Astrocyte (in vitro differentiated cells and primary cell): ENCODE data around the gene CABLES1. TPM values are rescaled to one million over a fixed set of nuclear protein-coding genes. Genes with fewer than 3 reads are reported as not detected.

Experiments
- DNase-seq: peaks from one replicate; pipeline ENCODE4 v3.0.0-alpha.2; 2010; ENCODE audit warnings: low read depth
- FAIRE-seq: peaks from 2 replicates; lab custom pipeline; 2011; peaks lifted over from hg19 to GRCh38; lab: Jason Lieb, UNC
- H2AFZ ChIP-seq: 2 replicates; pipeline ENCODE4 v1.6.0; 2012; ENCODE audit warnings: low read depth, low read length, inconsistent platforms
- H3K27ac ChIP-seq: 2 replicates; pipeline ENCODE4 v1.5.1; 2011; ENCODE audit warnings: low read depth, low read length, inconsistent platforms
- H3K27me3 ChIP-seq: 2 replicates; pipeline ENCODE4 v1.6.0; 2011; ENCODE audit warnings: low read length, inconsistent platforms; ENCODE audit not compliant: insufficient read depth
- H3K36me3 ChIP-seq: 2 replicates; pipeline ENCODE4 v1.5.1; 2011; ENCODE audit warnings: low read length, inconsistent platforms; ENCODE audit not compliant: insufficient read depth
- H3K4me1 ChIP-seq: 2 replicates; pipeline ENCODE4 v1.5.1; 2011; ENCODE audit warnings: low read length, inconsistent platforms; ENCODE audit not compliant: insufficient read depth
- H3K4me2 ChIP-seq: 2 replicates; pipeline ENCODE4 v1.6.0; 2012; ENCODE audit warnings: low read length, inconsistent platforms
- H3K4me3 ChIP-seq: 2 replicates; pipeline ENCODE4 v1.5.1; 2011; ENCODE audit warnings: low read depth, mild to moderate bottlenecking, low read length, inconsistent platforms; ENCODE audit not compliant: insufficient read depth
- H3K79me2 ChIP-seq: 2 replicates; pipeline ENCODE4 v1.6.0; 2012; ENCODE audit warnings: mild to moderate bottlenecking, low read length, inconsistent platforms; ENCODE audit not compliant: insufficient read depth
- H3K9ac ChIP-seq: 2 replicates; pipeline ENCODE4 v1.6.0; 2012; ENCODE audit warnings: mild to moderate bottlenecking, low read length, inconsistent platforms
- H3K9me3 ChIP-seq: 2 replicates; pipeline ENCODE4 v1.5.1; 2012; ENCODE audit warnings: low read depth, mild to moderate bottlenecking, low read length, inconsistent platforms; ENCODE audit not compliant: insufficient read depth
- H4K20me1 ChIP-seq: 2 replicates; pipeline ENCODE4 v1.6.0; 2012; ENCODE audit warnings: low read length, inconsistent platforms; ENCODE audit not compliant: insufficient read depth
- H3K27ac Mint-ChIP-seq: one replicate; pipeline ENCODE4 v1.8.0; 2021; ENCODE audit warnings: mild to moderate bottlenecking, mixed read lengths; ENCODE audit not compliant: unreplicated experiment
- H3K27me3 Mint-ChIP-seq: one replicate; pipeline ENCODE4 v1.8.0; 2021; ENCODE audit warnings: low read depth, mixed read lengths; ENCODE audit not compliant: unreplicated experiment
- H3K36me3 Mint-ChIP-seq: one replicate; pipeline ENCODE4 v1.8.0; 2021; ENCODE audit warnings: low read depth, mixed read lengths; ENCODE audit not compliant: unreplicated experiment
- H3K4me1 Mint-ChIP-seq: one replicate; pipeline ENCODE4 v1.8.0; 2021; ENCODE audit warnings: low read depth, mixed read lengths; ENCODE audit not compliant: unreplicated experiment
- H3K4me3 Mint-ChIP-seq: one replicate; pipeline ENCODE4 v1.8.0; 2021; ENCODE audit warnings: mild to moderate bottlenecking, moderate library complexity, mixed read lengths; ENCODE audit not compliant: unreplicated experiment
- H3K9me3 Mint-ChIP-seq: one replicate; pipeline ENCODE4 v1.8.0; 2021; ENCODE audit warnings: mild to moderate bottlenecking, mixed read lengths; ENCODE audit not compliant: unreplicated experiment
- CTCF ChIP-seq: IDR thresholded peaks from 2 replicates; pipeline ENCODE4 v1.5.1; 2011; ENCODE audit warnings: low read depth, mild to moderate bottlenecking, inconsistent platforms, low read length, moderate library complexity; ENCODE audit not compliant: insufficient read depth
- EZH2 ChIP-seq: IDR thresholded peaks from 2 replicates; pipeline ENCODE4 v1.6.1; 2012; ENCODE audit warnings: mild to moderate bottlenecking, low read length, inconsistent platforms; ENCODE audit not compliant: insufficient read depth
- total RNA-seq: library from RNA; stranded (reverse); gene quantifications from 2 replicates; pipeline ENCODE4 v1.2.1, GENCODE V29; 2021

The CABLES1 gene
- total RNA-seq, 1 donor from 2014 or later = 14.5 TPM

DNA sequence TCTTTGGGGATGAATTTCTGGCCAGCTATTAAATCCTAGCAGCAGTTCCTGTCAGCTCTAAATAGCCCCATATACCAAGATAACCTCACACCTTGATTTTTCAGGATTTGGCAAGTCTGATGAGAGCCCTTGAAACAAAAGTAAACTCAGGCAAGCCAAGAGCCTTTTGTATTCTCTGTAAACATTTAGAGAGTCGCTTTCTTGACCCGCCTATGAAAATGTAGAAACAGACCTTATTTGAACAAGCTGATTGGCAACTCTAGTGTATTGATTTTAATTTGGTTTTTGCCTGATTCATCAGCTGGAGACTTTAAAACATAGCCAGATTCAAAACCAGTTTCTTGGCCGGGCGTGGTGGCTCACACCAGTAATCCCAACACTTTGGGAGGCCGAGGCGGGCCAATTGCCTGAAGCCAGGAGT lies 43.4 kb downstream of the CABLES1 start:
- Mint-ChIP-seq H3K27me3 (no peaks in the 10 kb centered on the region), H3K9me3 (no peaks in the 10 kb centered on the region), H3K4me1 (peaks cover 20% of the 10 kb centered on the region), H3K36me3 (peaks cover 4% of the 10 kb centered on the region), H3K4me3 (no peak overlapping the region), H3K27ac (no peak overlapping the region)
- Histone ChIP-seq H3K36me3 (no peaks in the 10 kb centered on the region), H3K4me1 (peaks cover 12% of the 10 kb centered on the region), H3K27me3 (no peaks in the 10 kb centered on the region), H3K27ac (no peak overlapping the region), H3K9ac (no peak overlapping the region), H3K4me3 (no peak overlapping the region), H3K4me2 (no peak overlapping the region), H2AFZ (no peak overlapping the region), H3K9me3 (no peaks in the 10 kb centered on the region), H4K20me1 (no peaks in the 10 kb centered on the region), H3K79me2 (peaks cover 12% of the 10 kb centered on the region)
- DNase-seq (no peak), FAIRE-seq (no peak)
- TF ChIP-seq EZH2 (no peak), CTCF (no peak)

DNA sequence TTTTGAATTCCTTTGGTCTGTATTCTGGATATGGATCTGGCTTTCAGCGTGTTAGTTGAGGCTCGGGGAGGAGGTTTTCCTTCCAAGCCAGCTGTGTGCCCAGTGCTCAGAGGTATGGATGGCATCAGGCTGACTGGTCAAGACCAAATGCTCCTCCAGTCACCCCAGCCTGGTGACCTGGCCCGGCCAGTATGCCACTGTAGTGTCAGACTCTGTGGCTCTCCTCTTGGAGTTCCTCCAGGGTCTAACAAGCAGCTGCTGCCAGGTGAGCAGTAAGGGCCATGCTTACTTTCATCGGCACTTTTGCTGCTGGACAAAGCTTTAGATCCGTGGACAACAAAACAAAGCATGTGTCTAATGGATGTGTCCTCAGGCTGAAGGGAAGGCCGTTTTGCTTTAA lies 44.1 kb downstream of the CABLES1 start:
- no peak overlapping the region for H2AFZ ChIP-seq
- H4K20me1 ChIP-seq = no peaks in the 10 kb centered on the region
- Mint-ChIP-seq H3K27ac (no peak overlapping the region), H3K4me1 (peaks cover 21% of the 10 kb centered on the region), H3K36me3 (peaks cover 4% of the 10 kb centered on the region), H3K9me3 (no peaks in the 10 kb centered on the region), H3K27me3 (no peaks in the 10 kb centered on the region), H3K4me3 (no peak overlapping the region)
- no peak overlapping the region for H3K4me2 ChIP-seq
- peaks cover 8% of the 10 kb centered on the region for H3K79me2 ChIP-seq
- FAIRE-seq = no peak
- TF ChIP-seq CTCF = no peak
- no peak for TF ChIP-seq EZH2
- H3K27me3 ChIP-seq = no peaks in the 10 kb centered on the region
- H3K9me3 ChIP-seq = no peaks in the 10 kb centered on the region
- H3K4me1 ChIP-seq = peaks cover 12% of the 10 kb centered on the region
- H3K4me3 ChIP-seq = no peak overlapping the region
- no peak for DNase-seq
- no peaks in the 10 kb centered on the region for H3K36me3 ChIP-seq
- no peak overlapping the region for H3K9ac ChIP-seq
- no peak overlapping the region for H3K27ac ChIP-seq

GRCh38 chr18:23181547-23181946 lies 46.3 kb downstream of the CABLES1 start:
- peaks cover 4% of the 10 kb centered on the region for H3K36me3 Mint-ChIP-seq
- no peak overlapping the region for H3K4me3 ChIP-seq
- peaks cover 9% of the 10 kb centered on the region for H3K79me2 ChIP-seq
- no peak overlapping the region for H2AFZ ChIP-seq
- H3K27me3 Mint-ChIP-seq = no peaks in the 10 kb centered on the region
- H3K27ac Mint-ChIP-seq = no peak overlapping the region
- H3K9me3 Mint-ChIP-seq = no peaks in the 10 kb centered on the region
- no peak for FAIRE-seq
- TF ChIP-seq CTCF (no peak), EZH2 (no peak)
- H3K4me1 Mint-ChIP-seq = peaks cover 26% of the 10 kb centered on the region
- no peak overlapping the region for H3K4me2 ChIP-seq
- H3K27ac ChIP-seq = no peak overlapping the region
- DNase-seq = no peak
- H3K9ac ChIP-seq = no peak overlapping the region
- H3K27me3 ChIP-seq = no peaks in the 10 kb centered on the region
- no peaks in the 10 kb centered on the region for H3K36me3 ChIP-seq
- H3K9me3 ChIP-seq = no peaks in the 10 kb centered on the region
- no peaks in the 10 kb centered on the region for H4K20me1 ChIP-seq
- H3K4me1 ChIP-seq = peaks cover 12% of the 10 kb centered on the region
- no peak overlapping the region for H3K4me3 Mint-ChIP-seq
